HepG2 (cell line): ENCODE data around the gene RFTN1. TPM values are rescaled to one million over a fixed set of nuclear protein-coding genes. Genes with fewer than 3 reads are reported as not detected.

Experiments
- CHD2 ChIP-seq: IDR thresholded peaks from 2 replicates; pipeline ENCODE4 v1.6.1; 2011; ENCODE audit warnings: low read depth, low read length, improper control_type of control experiment
- ELF4 ChIP-seq: sonication (generic); formaldehyde crosslinking; IDR thresholded peaks from 2 replicates; pipeline ENCODE4 v1.5.0; 2020; ENCODE audit warnings: missing genetic modification reagents, mild to moderate bottlenecking, moderate library complexity, borderline replicate concordance
- KAT2B ChIP-seq: fragments of 150-350 bp; IDR thresholded peaks from 2 replicates; pipeline ENCODE4 v1.6.1; 2014; ENCODE audit warnings: low read depth, low read length, borderline replicate concordance
- KDM5B ChIP-seq: sonication (generic); formaldehyde crosslinking; IDR thresholded peaks from 2 replicates; pipeline ENCODE4 v1.4.0; 2020; ENCODE audit warnings: missing genetic modification reagents, mild to moderate bottlenecking, borderline replicate concordance
- MAFF ChIP-seq: IDR thresholded peaks from 2 replicates; pipeline ENCODE4 v1.6.1; 2011; ENCODE audit warnings: low read depth, low read length, improper control_type of control experiment
- MBNL3 ChIP-seq: fragments of 250-450 bp; sonication (Bioruptor Pico); conservative IDR thresholded peaks from 2 replicates; pipeline ENCODE4 v1.8.0; 2022; ENCODE audit warnings: mild to moderate bottlenecking, inconsistent platforms
- NFKB2 ChIP-seq: sonication (generic); formaldehyde crosslinking; IDR thresholded peaks from 2 replicates; pipeline ENCODE4 v1.4.0; 2020; ENCODE audit warnings: missing genetic modification reagents, borderline replicate concordance
- PCBP1 ChIP-seq: fragments of 200-400 bp; formaldehyde crosslinking; IDR thresholded peaks from 2 replicates; pipeline ENCODE4 v1.6.1; 2017; ENCODE audit warnings: mild to moderate bottlenecking, low read depth, low read length, borderline replicate concordance
- POGZ ChIP-seq: sonication (generic); formaldehyde crosslinking; IDR thresholded peaks from 2 replicates; pipeline ENCODE4 v1.4.0; 2020; ENCODE audit warnings: mild to moderate bottlenecking, missing genetic modification reagents
- POLR2AphosphoS5 ChIP-seq: IDR thresholded peaks from 2 replicates; pipeline ENCODE4 v1.6.1; 2012; ENCODE audit warnings: low read depth, low read length
- PRMT3 ChIP-seq: sonication (generic); formaldehyde crosslinking; IDR thresholded peaks from 2 replicates; pipeline ENCODE4 v1.8.1; 2022; ENCODE audit warnings: low read depth, mild to moderate bottlenecking, moderate library complexity, missing genetic modification reagents, borderline replicate concordance
- SIN3A ChIP-seq: IDR thresholded peaks from 2 replicates; pipeline ENCODE4 v1.6.1; 2011; ENCODE audit warnings: low read depth, mild to moderate bottlenecking, control low read depth, low read length, borderline replicate concordance
- SPEN ChIP-seq: sonication (generic); formaldehyde crosslinking; IDR thresholded peaks from 2 replicates; pipeline ENCODE4 v1.5.1; 2020; ENCODE audit warnings: low read depth, mild to moderate bottlenecking, missing genetic modification reagents
- TCF7L2 ChIP-seq: IDR thresholded peaks from 2 replicates; pipeline ENCODE4 v1.6.1; 2011; ENCODE audit warnings: mild to moderate bottlenecking, low read depth, low read length, moderate library complexity
- YEATS4 ChIP-seq: sonication (generic); formaldehyde crosslinking; IDR thresholded peaks from 2 replicates; pipeline ENCODE4 v1.4.0; 2020; ENCODE audit warnings: missing genetic modification reagents, borderline replicate concordance
- ZBTB42 ChIP-seq: sonication (generic); formaldehyde crosslinking; IDR thresholded peaks from 2 replicates; pipeline ENCODE4 v1.5.0; 2020; ENCODE audit warnings: mild to moderate bottlenecking, missing genetic modification reagents
- ZFP36 ChIP-seq: fragments of 150-350 bp; IDR thresholded peaks from 2 replicates; pipeline ENCODE4 v1.6.1; 2018; ENCODE audit warnings: borderline replicate concordance, low read length, low read depth; ENCODE audit not compliant: partially characterized antibody
- ZFYVE20 ChIP-seq: sonication (generic); formaldehyde crosslinking; IDR thresholded peaks from 2 replicates; pipeline ENCODE4 v1.8.0; 2023; ENCODE audit warnings: low read depth, mild to moderate bottlenecking, moderate library complexity, missing genetic modification reagents, borderline replicate concordance
- ZNF10 ChIP-seq: sonication (generic); formaldehyde crosslinking; IDR thresholded peaks from 2 replicates; pipeline ENCODE4 v1.4.0; 2020; ENCODE audit warnings: mild to moderate bottlenecking, low read depth, missing genetic modification reagents, borderline replicate concordance
- ZNF232 ChIP-seq: sonication (generic); formaldehyde crosslinking; IDR thresholded peaks from 2 replicates; pipeline ENCODE4 v1.4.0; 2020; ENCODE audit warnings: missing genetic modification reagents, borderline replicate concordance
- ZNF441 ChIP-seq: sonication (generic); formaldehyde crosslinking; IDR thresholded peaks from 2 replicates; pipeline ENCODE4 v1.7.0; 2021; ENCODE audit warnings: missing genetic modification reagents, borderline replicate concordance
- ZNF558 ChIP-seq: sonication (generic); formaldehyde crosslinking; IDR thresholded peaks from 2 replicates; pipeline ENCODE4 v1.9.0; 2022; ENCODE audit warnings: mild to moderate bottlenecking, missing genetic modification reagents, borderline replicate concordance
- ZNF713 ChIP-seq: sonication (generic); formaldehyde crosslinking; IDR thresholded peaks from 2 replicates; pipeline ENCODE4 v1.4.0; 2020; ENCODE audit warnings: mild to moderate bottlenecking, missing genetic modification reagents
- polyA plus RNA-seq, 8 experiments: library from polyadenylated mRNA; depleted of rRNA in 3 of 8; stranded (reverse) in 7 of 8; unstranded in 1 of 8; fragments of >200 nt; fragmentation: Illumina TruSeq in 4 of 8; extraction: Trizol in 4 of 8; gene quantifications; 2 replicates each; pipeline versions ENCODE4 v1.2.1 to v1.2.3, GENCODE V29; 2011 to 2016; ENCODE audit warnings: low read depth in 4 of 8, missing spikeins in 1 of 8, mixed read lengths in 1 of 8; ENCODE audit not compliant: insufficient read depth in 1 of 8
- total RNA-seq, 5 experiments: library from RNA; depleted of rRNA; stranded (reverse); fragments of >200 nt; fragmentation: Illumina TruSeq; extraction: Trizol; gene quantifications; 2 replicates each; pipeline ENCODE4 v1.2.3, GENCODE V29; 2016; ENCODE audit warnings: low read depth in 1 of 5
- TF ChIP-seq, protein P1 (sequence below): sonication (generic); formaldehyde crosslinking; IDR thresholded peaks from 2 replicates; pipeline ENCODE4 v1.4.0; 2020; ENCODE audit warnings: missing genetic modification reagents
- TF ChIP-seq, protein P2 (sequence below): IDR thresholded peaks from 2 replicates; pipeline ENCODE4 v1.6.1; 2016; ENCODE audit warnings: mild to moderate bottlenecking

Gene RFTN1
- total and polyA plus RNA-seq, 2 of the 13 experiments (the other 11 are each of a cell fraction or from before 2014, with no cell fraction given): not detected

DNA sequence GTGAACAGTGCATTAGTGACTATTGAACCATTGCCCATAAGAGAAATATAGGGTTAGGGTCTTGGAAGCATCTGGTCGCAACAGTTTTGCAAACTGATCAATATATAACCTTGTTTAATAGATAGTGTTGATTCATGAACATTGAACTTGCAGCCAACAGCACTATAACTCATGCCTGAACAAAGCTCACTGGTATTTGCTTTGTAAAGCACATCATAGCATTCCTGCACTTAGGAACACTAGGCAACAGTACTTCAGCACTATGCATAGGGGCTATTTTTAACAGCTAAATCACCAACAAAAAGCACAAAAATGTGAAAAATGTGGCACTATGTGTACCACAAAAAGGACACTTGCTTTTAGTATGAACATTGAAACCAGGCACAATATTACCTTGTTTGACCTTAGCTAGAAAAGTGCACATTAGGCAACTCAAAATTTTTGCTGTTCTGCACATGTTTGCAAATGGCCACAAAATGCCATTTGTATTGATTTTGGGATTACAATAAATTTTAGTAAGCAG lies 180.5 kb downstream of the RFTN1 start (continued):
- peak; percentile 81 for TF ChIP-seq POGZ (CRISPR knock-in tag)
- TF ChIP-seq ZBTB42 (CRISPR knock-in tag): no peak
- no peak for TF ChIP-seq PCBP1
- TF ChIP-seq SIN3A: no peak
- no peak for TF ChIP-seq MBNL3
- TF ChIP-seq ZFP36: no peak
- TF ChIP-seq MAFF: peak; percentile 77
- TF ChIP-seq YEATS4 (CRISPR knock-in tag): no peak
- no peak for TF ChIP-seq ZNF10 (CRISPR knock-in tag)
- no peak for TF ChIP-seq TCF7L2
- no peak for TF ChIP-seq ELF4 (CRISPR knock-in tag)
- no peak for TF ChIP-seq POLR2AphosphoS5
- no peak for TF ChIP-seq ZNF713 (CRISPR knock-in tag)
- TF ChIP-seq ZNF441 (CRISPR knock-in tag): no peak
- TF ChIP-seq, protein P1, sequence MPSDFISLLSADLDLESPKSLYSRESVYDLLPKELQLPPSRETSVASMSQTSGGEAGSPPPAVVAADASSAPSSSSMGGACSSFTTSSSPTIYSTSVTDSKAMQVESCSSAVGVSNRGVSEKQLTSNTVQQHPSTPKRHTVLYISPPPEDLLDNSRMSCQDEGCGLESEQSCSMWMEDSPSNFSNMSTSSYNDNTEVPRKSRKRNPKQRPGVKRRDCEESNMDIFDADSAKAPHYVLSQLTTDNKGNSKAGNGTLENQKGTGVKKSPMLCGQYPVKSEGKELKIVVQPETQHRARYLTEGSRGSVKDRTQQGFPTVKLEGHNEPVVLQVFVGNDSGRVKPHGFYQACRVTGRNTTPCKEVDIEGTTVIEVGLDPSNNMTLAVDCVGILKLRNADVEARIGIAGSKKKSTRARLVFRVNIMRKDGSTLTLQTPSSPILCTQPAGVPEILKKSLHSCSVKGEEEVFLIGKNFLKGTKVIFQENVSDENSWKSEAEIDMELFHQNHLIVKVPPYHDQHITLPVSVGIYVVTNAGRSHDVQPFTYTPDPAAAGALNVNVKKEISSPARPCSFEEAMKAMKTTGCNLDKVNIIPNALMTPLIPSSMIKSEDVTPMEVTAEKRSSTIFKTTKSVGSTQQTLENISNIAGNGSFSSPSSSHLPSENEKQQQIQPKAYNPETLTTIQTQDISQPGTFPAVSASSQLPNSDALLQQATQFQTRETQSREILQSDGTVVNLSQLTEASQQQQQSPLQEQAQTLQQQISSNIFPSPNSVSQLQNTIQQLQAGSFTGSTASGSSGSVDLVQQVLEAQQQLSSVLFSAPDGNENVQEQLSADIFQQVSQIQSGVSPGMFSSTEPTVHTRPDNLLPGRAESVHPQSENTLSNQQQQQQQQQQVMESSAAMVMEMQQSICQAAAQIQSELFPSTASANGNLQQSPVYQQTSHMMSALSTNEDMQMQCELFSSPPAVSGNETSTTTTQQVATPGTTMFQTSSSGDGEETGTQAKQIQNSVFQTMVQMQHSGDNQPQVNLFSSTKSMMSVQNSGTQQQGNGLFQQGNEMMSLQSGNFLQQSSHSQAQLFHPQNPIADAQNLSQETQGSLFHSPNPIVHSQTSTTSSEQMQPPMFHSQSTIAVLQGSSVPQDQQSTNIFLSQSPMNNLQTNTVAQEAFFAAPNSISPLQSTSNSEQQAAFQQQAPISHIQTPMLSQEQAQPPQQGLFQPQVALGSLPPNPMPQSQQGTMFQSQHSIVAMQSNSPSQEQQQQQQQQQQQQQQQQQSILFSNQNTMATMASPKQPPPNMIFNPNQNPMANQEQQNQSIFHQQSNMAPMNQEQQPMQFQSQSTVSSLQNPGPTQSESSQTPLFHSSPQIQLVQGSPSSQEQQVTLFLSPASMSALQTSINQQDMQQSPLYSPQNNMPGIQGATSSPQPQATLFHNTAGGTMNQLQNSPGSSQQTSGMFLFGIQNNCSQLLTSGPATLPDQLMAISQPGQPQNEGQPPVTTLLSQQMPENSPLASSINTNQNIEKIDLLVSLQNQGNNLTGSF: no peak
- TF ChIP-seq PRMT3 (CRISPR knock-in tag): no peak
- no peak for TF ChIP-seq ZNF558 (CRISPR knock-in tag)
- no peak for TF ChIP-seq KAT2B
- no peak for TF ChIP-seq KDM5B
- no peak for TF ChIP-seq ZFYVE20 (CRISPR knock-in tag)
- TF ChIP-seq ZNF232: no peak
- no peak for TF ChIP-seq SPEN (CRISPR knock-in tag)
- TF ChIP-seq NFKB2 (CRISPR knock-in tag): no peak
- no peak for TF ChIP-seq CHD2
- TF ChIP-seq, protein P2, sequence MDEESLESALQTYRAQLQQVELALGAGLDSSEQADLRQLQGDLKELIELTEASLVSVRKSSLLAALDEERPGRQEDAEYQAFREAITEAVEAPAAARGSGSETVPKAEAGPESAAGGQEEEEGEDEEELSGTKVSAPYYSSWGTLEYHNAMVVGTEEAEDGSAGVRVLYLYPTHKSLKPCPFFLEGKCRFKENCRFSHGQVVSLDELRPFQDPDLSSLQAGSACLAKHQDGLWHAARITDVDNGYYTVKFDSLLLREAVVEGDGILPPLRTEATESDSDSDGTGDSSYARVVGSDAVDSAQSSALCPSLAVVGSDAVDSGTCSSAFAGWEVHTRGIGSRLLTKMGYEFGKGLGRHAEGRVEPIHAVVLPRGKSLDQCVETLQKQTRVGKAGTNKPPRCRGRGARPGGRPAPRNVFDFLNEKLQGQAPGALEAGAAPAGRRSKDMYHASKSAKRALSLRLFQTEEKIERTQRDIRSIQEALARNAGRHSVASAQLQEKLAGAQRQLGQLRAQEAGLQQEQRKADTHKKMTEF (CRISPR knock-in tag): peak; percentile 72
